Neutrophil (primary cell): ENCODE measurements around the gene COA1.
A peak's percentile ranks its signal among the peaks of the same experiment; 100 is the strongest.

Experiments
- H3K27ac ChIP-seq: fragments of 200-600 bp; sonication (generic); 2 replicates; pipeline ENCODE4 v1.5.1; 2016; ENCODE audit warnings: mild to moderate bottlenecking, moderate library complexity
- H3K27me3 ChIP-seq: fragments of 200-600 bp; sonication (generic); 2 replicates; pipeline ENCODE4 v1.6.0; 2016; ENCODE audit warnings: mild to moderate bottlenecking
- H3K36me3 ChIP-seq: fragments of 200-600 bp; sonication (generic); 2 replicates; pipeline ENCODE4 v1.5.1; 2017
- H3K4me1 ChIP-seq, 2 experiments: fragments of 200-600 bp in 1 of 2; sonication (generic) in 1 of 2; 1 replicate in 1 of 2; 2 replicates in 1 of 2; pipeline versions ENCODE4 v1.5.1 to v1.6.1; 2013 to 2016; ENCODE audit warnings: low read depth in 1 of 2, low read length in 1 of 2, mild to moderate bottlenecking in 1 of 2, moderate library complexity in 1 of 2; ENCODE audit not compliant: control insufficient read depth in 1 of 2, insufficient read depth in 1 of 2
- H3K4me3 ChIP-seq, 2 experiments: fragments of 200-600 bp in 1 of 2; sonication (generic) in 1 of 2; 1 replicate in 1 of 2; 2 replicates in 1 of 2; pipeline ENCODE4 v1.5.1; 2013 to 2016; ENCODE audit warnings: low read depth in 1 of 2, low read length in 1 of 2, mild to moderate bottlenecking in 1 of 2, moderate library complexity in 1 of 2
- H3K9me3 ChIP-seq: fragments of 200-600 bp; sonication (generic); 2 replicates; pipeline ENCODE4 v1.5.1; 2016
- CTCF ChIP-seq: fragments of 200-600 bp; sonication (generic); IDR thresholded peaks from 2 replicates; pipeline ENCODE4 v1.5.1; 2016; ENCODE audit warnings: antibody characterized with exemption

COA1 gene

GRCh38 chr7:43766564-43766963, 37.2 kb upstream of the COA1 start:
- Histone ChIP-seq H3K27ac (no peak overlapping the region), H3K4me3 (no peak overlapping the region), H3K36me3 (peaks cover 1% of the 10 kb centered on the region), H3K9me3 (no peaks in the 10 kb centered on the region), H3K4me1 (peaks cover 12 to 20% of the 10 kb centered on the region in 2 experiments), H3K27me3 (no peaks in the 10 kb centered on the region)
- no peak for TF ChIP-seq CTCF

- H3K4me3 ChIP-seq: peak overlapping the region; percentile 16 to 35
- peaks cover 12 to 20% of the 10 kb centered on the region in 2 experiments for H3K4me1 ChIP-seq
- H3K9me3 ChIP-seq: no peaks in the 10 kb centered on the region
- no peak for TF ChIP-seq CTCF
- H3K36me3 ChIP-seq: no peaks in the 10 kb centered on the region
- H3K27ac ChIP-seq: peak overlapping the region; percentile 71
- H3K27me3 ChIP-seq: no peaks in the 10 kb centered on the region
These were observed 35.6 kb upstream of the COA1 start for GRCh38 chr7:43764807-43765491.

GRCh38 chr7:43764039-43764761, 34.9 kb upstream of the COA1 start:
- no peaks in the 10 kb centered on the region for H3K27me3 ChIP-seq
- no peak for TF ChIP-seq CTCF
- H3K4me3 ChIP-seq: peak overlapping the region; percentile 16 to 35
- H3K27ac ChIP-seq: peak overlapping the region; percentile 71
- H3K36me3 ChIP-seq: no peaks in the 10 kb centered on the region
- H3K4me1 ChIP-seq: peaks cover 15 to 25% of the 10 kb centered on the region in 2 experiments
- H3K9me3 ChIP-seq: no peaks in the 10 kb centered on the region

- Histone ChIP-seq H3K4me3 (no peak overlapping the region), H3K36me3 (no peaks in the 10 kb centered on the region), H3K9me3 (no peaks in the 10 kb centered on the region), H3K27me3 (peaks cover under 1% of the 10 kb centered on the region), H3K27ac (no peak overlapping the region), H3K4me1 (peaks cover 19 to 30% of the 10 kb centered on the region in 2 experiments)
- no peak for TF ChIP-seq CTCF
These were observed 33.9 kb upstream of the COA1 start for GRCh38 chr7:43763183-43763582.

GRCh38 chr7:43761938-43762692, 32.8 kb upstream of the COA1 start:
- H3K27ac ChIP-seq: peak overlapping the region; percentile 8
- H3K4me1 ChIP-seq: peaks cover 25 to 35% of the 10 kb centered on the region in 2 experiments
- H3K9me3 ChIP-seq: no peaks in the 10 kb centered on the region
- no peaks in the 10 kb centered on the region for H3K36me3 ChIP-seq
- H3K4me3 ChIP-seq: no peak overlapping the region
- H3K27me3 ChIP-seq: peaks cover 5% of the 10 kb centered on the region
- no peak for TF ChIP-seq CTCF
